Caco-2 (cell line): ENCODE measurements around the gene IMMP2L. TPM values are rescaled to one million over a fixed set of nuclear protein-coding genes. Genes with fewer than 3 reads are reported as not detected.

Experiments
- BruUV-seq: library from RNA; stranded (reverse); fragments of 400-500 nt; replicated peaks from 2 replicates; lab custom pipeline; 2021; lab: Mats Ljungman, UMichigan
- CTCF ChIA-PET: fragments of 300-600 bp; sonication (Branson Sonifier 250); formaldehyde crosslinking; loops from one replicate; lab custom pipeline; 2022; ENCODE audit warnings: antibody characterized with exemption; lab: Charles Lee
- POLR2A ChIA-PET: fragments of 300-600 bp; sonication (Branson Sonifier 250); formaldehyde crosslinking; loops from one replicate; lab custom pipeline; 2022; ENCODE audit warnings: antibody characterized with exemption; lab: Charles Lee
- DNase-seq, 2 experiments: peaks; one replicate each; pipeline versions ENCODE4 v3.0.0 to v3.0.0-alpha.2; 2020 to 2022
- H3K27me3 ChIP-seq: replicated peaks from 2 replicates; pipeline ENCODE4 v1.6.0; 2011; ENCODE audit warnings: low read length; ENCODE audit not compliant: control insufficient read depth, insufficient read depth
- H3K36me3 ChIP-seq: 2 replicates; pipeline ENCODE4 v1.5.1; 2011; ENCODE audit warnings: low read length; ENCODE audit not compliant: control insufficient read depth, insufficient read depth
- H3K4me1 ChIP-seq: fragments of 250-450 bp; sonication (Bioruptor Pico); 2 replicates; pipeline ENCODE4 v1.5.1; 2020; ENCODE audit warnings: mild to moderate bottlenecking
- H3K4me3 ChIP-seq: 2 replicates; pipeline ENCODE4 v1.5.1; 2011; ENCODE audit warnings: low read depth, mild to moderate bottlenecking, control low read depth, low read length
- H3K9me3 ChIP-seq: fragments of 250-450 bp; sonication (Bioruptor Pico); 2 replicates; pipeline ENCODE4 v1.5.1; 2020; ENCODE audit warnings: mild to moderate bottlenecking, moderate library complexity
- H3K27ac Mint-ChIP-seq: one replicate; pipeline ENCODE4 v1.8.0; 2022; ENCODE audit warnings: mixed read lengths; ENCODE audit not compliant: unreplicated experiment
- H3K27me3 Mint-ChIP-seq: one replicate; pipeline ENCODE4 v1.8.0; 2022; ENCODE audit warnings: mixed read lengths; ENCODE audit not compliant: insufficient read depth, unreplicated experiment
- H3K36me3 Mint-ChIP-seq: one replicate; pipeline ENCODE4 v1.8.0; 2022; ENCODE audit warnings: mild to moderate bottlenecking, mixed read lengths; ENCODE audit not compliant: insufficient read depth, unreplicated experiment
- H3K4me1 Mint-ChIP-seq: one replicate; pipeline ENCODE4 v1.8.0; 2022; ENCODE audit warnings: low read depth, mixed read lengths; ENCODE audit not compliant: unreplicated experiment
- H3K4me3 Mint-ChIP-seq: one replicate; pipeline ENCODE4 v1.8.0; 2022; ENCODE audit warnings: mild to moderate bottlenecking, moderate library complexity, mixed read lengths; ENCODE audit not compliant: unreplicated experiment
- H3K9me3 Mint-ChIP-seq: one replicate; pipeline ENCODE4 v1.8.0; 2022; ENCODE audit warnings: mixed read lengths; ENCODE audit not compliant: unreplicated experiment
- intact Hi-C: fragments of 100-400 bp; cut with micrococcal nuclease; formaldehyde crosslinking; loops from one replicate; pipeline ENCODE4 v1.10.0; 2022; ENCODE audit not compliant: unreplicated experiment
- total RNA-seq: library from RNA; stranded (reverse); gene quantifications from 2 replicates; pipeline ENCODE4 v1.2.3, GENCODE V29; 2022
- TF ChIP-seq, protein P1 (sequence below), 2 experiments: fragments of 200-600 bp in 1 of 2; IDR thresholded peaks; 1 replicate in 1 of 2; 2 replicates in 1 of 2; pipeline versions ENCODE4 v1.5.1 to v1.8.0; 2011 to 2022; ENCODE audit warnings: antibody characterized with exemption in 1 of 2, control low read depth in 1 of 2, inconsistent platforms in 1 of 2, low read depth in 1 of 2, low read length in 1 of 2, mild to moderate bottlenecking in 1 of 2, moderate library complexity in 1 of 2; ENCODE audit not compliant: insufficient read depth in 1 of 2, severe bottlenecking in 1 of 2, unreplicated experiment in 1 of 2

IMMP2L gene
- total RNA-seq, 1 experiment from 2014 or later, result 9.5 TPM

- Mint-ChIP-seq H3K9me3 (no peaks in the 10 kb centered on the region), H3K4me3 (no peak overlapping the region), H3K36me3 (no peaks in the 10 kb centered on the region), H3K4me1 (no peaks in the 10 kb centered on the region), H3K27ac (no peak overlapping the region), H3K27me3 (no peaks in the 10 kb centered on the region)
- no peaks in the 10 kb centered on the region for H3K4me1 ChIP-seq
- no TSS peak for BruUV-seq
- H3K27me3 ChIP-seq, result no peaks in the 10 kb centered on the region
- no peaks in the 10 kb centered on the region for H3K36me3 ChIP-seq
- no peaks in the 10 kb centered on the region for H3K9me3 ChIP-seq
- no peak overlapping the region for H3K4me3 ChIP-seq
- TF ChIP-seq, protein P1, sequence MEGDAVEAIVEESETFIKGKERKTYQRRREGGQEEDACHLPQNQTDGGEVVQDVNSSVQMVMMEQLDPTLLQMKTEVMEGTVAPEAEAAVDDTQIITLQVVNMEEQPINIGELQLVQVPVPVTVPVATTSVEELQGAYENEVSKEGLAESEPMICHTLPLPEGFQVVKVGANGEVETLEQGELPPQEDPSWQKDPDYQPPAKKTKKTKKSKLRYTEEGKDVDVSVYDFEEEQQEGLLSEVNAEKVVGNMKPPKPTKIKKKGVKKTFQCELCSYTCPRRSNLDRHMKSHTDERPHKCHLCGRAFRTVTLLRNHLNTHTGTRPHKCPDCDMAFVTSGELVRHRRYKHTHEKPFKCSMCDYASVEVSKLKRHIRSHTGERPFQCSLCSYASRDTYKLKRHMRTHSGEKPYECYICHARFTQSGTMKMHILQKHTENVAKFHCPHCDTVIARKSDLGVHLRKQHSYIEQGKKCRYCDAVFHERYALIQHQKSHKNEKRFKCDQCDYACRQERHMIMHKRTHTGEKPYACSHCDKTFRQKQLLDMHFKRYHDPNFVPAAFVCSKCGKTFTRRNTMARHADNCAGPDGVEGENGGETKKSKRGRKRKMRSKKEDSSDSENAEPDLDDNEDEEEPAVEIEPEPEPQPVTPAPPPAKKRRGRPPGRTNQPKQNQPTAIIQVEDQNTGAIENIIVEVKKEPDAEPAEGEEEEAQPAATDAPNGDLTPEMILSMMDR (IDR thresholded peaks at IDR 0.05; ENCODE audit: insufficient read depth in 1 of 2, low read depth in 1 of 2, low read length in 1 of 2, severe bottlenecking in 1 of 2, unreplicated experiment in 1 of 2), result no peak
- CTCF ChIA-PET, result no interaction called here
- DNase-seq, result no peak
- intact Hi-C loops, result no loop called here
- POLR2A ChIA-PET, result no interaction called here
These were observed 783.0 kb downstream of the IMMP2L start for GRCh38 chr7:110779339-110779738.

DNA sequence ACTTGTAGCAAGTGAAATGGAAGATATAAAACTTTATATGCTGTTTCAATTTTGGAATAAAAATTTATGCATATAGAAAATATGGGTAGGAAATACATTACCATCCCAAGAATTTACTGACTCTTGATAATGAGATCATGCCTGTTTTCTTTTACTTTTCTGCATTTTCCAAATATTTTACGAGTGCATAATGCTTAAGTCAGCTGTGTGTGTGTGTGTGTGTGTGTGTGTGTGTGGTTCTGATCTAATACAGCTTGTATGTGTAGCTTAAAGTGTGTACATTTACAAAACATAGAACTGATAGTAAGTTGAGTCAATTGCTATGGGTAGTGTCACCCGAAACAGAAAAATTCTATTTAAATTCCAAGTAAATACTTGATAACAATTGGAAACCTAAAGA lies 787.2 kb downstream of the IMMP2L start:
- CTCF ChIA-PET, result no interaction called here
- BruUV-seq, result no TSS peak
- H3K36me3 Mint-ChIP-seq, result no peaks in the 10 kb centered on the region
- DNase-seq, result no peak
- intact Hi-C loops, result no loop called here
- H3K27ac Mint-ChIP-seq, result no peak overlapping the region
- H3K27me3 Mint-ChIP-seq, result no peaks in the 10 kb centered on the region
- Histone ChIP-seq H3K4me3 (no peak overlapping the region), H3K4me1 (no peaks in the 10 kb centered on the region), H3K9me3 (no peaks in the 10 kb centered on the region), H3K36me3 (no peaks in the 10 kb centered on the region), H3K27me3 (no peaks in the 10 kb centered on the region)
- POLR2A ChIA-PET, result no interaction called here
- H3K4me3 Mint-ChIP-seq, result no peak overlapping the region
- TF ChIP-seq, protein P1 (IDR thresholded peaks at IDR 0.05; ENCODE audit: insufficient read depth in 1 of 2, low read depth in 1 of 2, low read length in 1 of 2, severe bottlenecking in 1 of 2, unreplicated experiment in 1 of 2), result no peak
- no peaks in the 10 kb centered on the region for H3K4me1 Mint-ChIP-seq
- H3K9me3 Mint-ChIP-seq, result no peaks in the 10 kb centered on the region

DNA sequence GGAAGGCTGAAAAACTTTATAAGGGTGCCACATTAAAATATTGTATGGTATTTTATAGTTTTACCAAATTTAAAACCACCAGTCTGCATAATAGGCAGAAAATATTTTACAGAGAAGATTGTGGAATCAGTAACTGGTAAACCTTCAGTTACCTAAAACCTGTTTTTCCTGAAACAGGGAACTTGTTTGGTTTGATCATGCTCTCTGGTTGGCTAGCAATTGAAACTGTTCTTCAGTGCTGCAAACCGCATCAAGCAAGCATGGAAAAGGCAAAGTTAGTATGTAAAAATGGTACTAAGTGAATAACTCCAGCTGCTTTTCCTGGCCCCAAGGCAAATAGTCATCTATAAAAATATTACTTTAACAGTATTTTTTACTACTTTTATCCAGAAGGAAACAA lies 788.2 kb downstream of the IMMP2L start:
- Histone ChIP-seq H3K36me3 (no peaks in the 10 kb centered on the region), H3K4me3 (no peak overlapping the region), H3K9me3 (no peaks in the 10 kb centered on the region), H3K4me1 (no peaks in the 10 kb centered on the region), H3K27me3 (no peaks in the 10 kb centered on the region)
- Mint-ChIP-seq H3K4me3 (no peak overlapping the region), H3K27me3 (no peaks in the 10 kb centered on the region), H3K9me3 (no peaks in the 10 kb centered on the region), H3K4me1 (no peaks in the 10 kb centered on the region), H3K36me3 (no peaks in the 10 kb centered on the region), H3K27ac (no peak overlapping the region)
- TF ChIP-seq, protein P1 (IDR thresholded peaks at IDR 0.05; ENCODE audit: insufficient read depth in 1 of 2, low read depth in 1 of 2, low read length in 1 of 2, severe bottlenecking in 1 of 2, unreplicated experiment in 1 of 2), result no peak
- intact Hi-C loops, result no loop called here
- POLR2A ChIA-PET, result no interaction called here
- CTCF ChIA-PET, result no interaction called here
- BruUV-seq, result no TSS peak
- DNase-seq, result peak in 1 of 2 experiments; percentile 4
